SK-N-SH treated with all-trans-retinoic acid at 6 μM for 48 hours (cell line): ENCODE measurements around the gene C2CD4C.
"Not testable (repeated sequence)": the region's sequence is repeated elsewhere in the genome, so short reads cannot be mapped to it uniquely, and the experiment has no call there.

Source experiments
- ATAC-seq: fragments of 200-7000 bp; cut with Tn5 transposase; 3 replicates; pipeline ENCODE4 v1.9.1; 2020; ENCODE audit warnings: mild to moderate bottlenecking, moderate library complexity
- ARNTL ChIP-seq: fragments of 450-650 bp; formaldehyde crosslinking; IDR thresholded peaks from 2 replicates; pipeline ENCODE4 v1.5.0; 2020; ENCODE audit warnings: low read depth, mild to moderate bottlenecking, moderate library complexity, borderline replicate concordance
- BACH2 ChIP-seq: fragments of 250-450 bp; sonication (Bioruptor Pico); IDR thresholded peaks from 2 replicates; pipeline ENCODE4 v1.9.0; 2021; ENCODE audit warnings: mild to moderate bottlenecking, borderline replicate concordance
- CREB5 ChIP-seq: fragments of 250-450 bp; sonication (Bioruptor Pico); IDR thresholded peaks from 2 replicates; pipeline ENCODE4 v1.5.1; 2020; ENCODE audit warnings: low read depth, mild to moderate bottlenecking, moderate library complexity
- CSDC2 ChIP-seq: fragments of 250-450 bp; sonication (Bioruptor Pico); IDR thresholded peaks from 2 replicates; pipeline ENCODE4 v1.5.0; 2020; ENCODE audit warnings: mild to moderate bottlenecking, moderate library complexity
- CSRNP3 ChIP-seq: fragments of 250-450 bp; sonication (Bioruptor Pico); IDR thresholded peaks from 2 replicates; pipeline ENCODE4 v1.5.1; 2021; ENCODE audit warnings: mild to moderate bottlenecking, moderate library complexity
- ESRRG ChIP-seq: fragments of 250-450 bp; sonication (Bioruptor Pico); IDR thresholded peaks from 2 replicates; pipeline ENCODE4 v1.6.1; 2021; ENCODE audit warnings: mild to moderate bottlenecking
- ISL1 ChIP-seq: fragments of 250-450 bp; sonication (Bioruptor Pico); IDR thresholded peaks from 2 replicates; pipeline ENCODE4 v2.1.2; 2022; ENCODE audit warnings: mild to moderate bottlenecking, moderate library complexity
- PATZ1 ChIP-seq: fragments of 250-450 bp; sonication (Bioruptor Pico); IDR thresholded peaks from 2 replicates; pipeline ENCODE4 v1.8.0; 2020; ENCODE audit warnings: mild to moderate bottlenecking, moderate library complexity, borderline replicate concordance
- PPARA ChIP-seq: fragments of 250-450 bp; sonication (Bioruptor Pico); IDR thresholded peaks from 2 replicates; pipeline ENCODE4 v1.5.0; 2020; ENCODE audit warnings: mild to moderate bottlenecking, borderline replicate concordance
- RARB ChIP-seq: fragments of 250-450 bp; sonication (Bioruptor Pico); IDR thresholded peaks from 2 replicates; pipeline ENCODE4 v1.8.0; 2021; ENCODE audit warnings: mild to moderate bottlenecking, moderate library complexity
- SNAI2 ChIP-seq: fragments of 250-450 bp; sonication (Bioruptor Pico); IDR thresholded peaks from 2 replicates; pipeline ENCODE4 v1.5.0; 2020; ENCODE audit warnings: mild to moderate bottlenecking, moderate library complexity
- TCF4 ChIP-seq: fragments of 250-450 bp; sonication (Bioruptor Pico); IDR thresholded peaks from 2 replicates; pipeline ENCODE4 v1.8.0; 2021; ENCODE audit warnings: mild to moderate bottlenecking, moderate library complexity, borderline replicate concordance
- TOX ChIP-seq: fragments of 250-450 bp; sonication (Bioruptor Pico); IDR thresholded peaks from 2 replicates; pipeline ENCODE4 v1.8.0; 2021; ENCODE audit warnings: mild to moderate bottlenecking, moderate library complexity, borderline replicate concordance
- TSHZ2 ChIP-seq: fragments of 250-450 bp; sonication (Bioruptor Pico); IDR thresholded peaks from 2 replicates; pipeline ENCODE4 v1.5.0; 2020; ENCODE audit warnings: mild to moderate bottlenecking, moderate library complexity
- ZC3H10 ChIP-seq: fragments of 250-450 bp; sonication (Bioruptor Pico); IDR thresholded peaks from 2 replicates; pipeline ENCODE4 v1.5.1; 2021; ENCODE audit warnings: mild to moderate bottlenecking, moderate library complexity
- ZFP3 ChIP-seq: fragments of 250-450 bp; sonication (Bioruptor Pico); IDR thresholded peaks from 2 replicates; pipeline ENCODE4 v1.5.0; 2020; ENCODE audit warnings: mild to moderate bottlenecking, moderate library complexity
- ZFP30 ChIP-seq: fragments of 450-650 bp; formaldehyde crosslinking; IDR thresholded peaks from 2 replicates; pipeline ENCODE4 v1.5.0; 2022; ENCODE audit warnings: mild to moderate bottlenecking, moderate library complexity
- ZNF565 ChIP-seq: fragments of 450-650 bp; formaldehyde crosslinking; conservative IDR thresholded peaks from 2 replicates; pipeline ENCODE4 v1.5.0; 2020; ENCODE audit warnings: low read depth, mild to moderate bottlenecking, moderate library complexity
- ZNF70 ChIP-seq: fragments of 450-650 bp; formaldehyde crosslinking; IDR thresholded peaks from 2 replicates; pipeline ENCODE4 v1.5.0; 2020; ENCODE audit warnings: mild to moderate bottlenecking, moderate library complexity
- ZNF8 ChIP-seq: fragments of 450-650 bp; formaldehyde crosslinking; IDR thresholded peaks from 2 replicates; pipeline ENCODE4 v1.5.0; 2020; ENCODE audit warnings: mild to moderate bottlenecking, moderate library complexity
- TF ChIP-seq, protein P1 (sequence below): fragments of 250-450 bp; sonication (Bioruptor Pico); IDR thresholded peaks from 2 replicates; pipeline ENCODE4 v1.8.0; 2021; ENCODE audit warnings: low read depth, mild to moderate bottlenecking, moderate library complexity, borderline replicate concordance

Gene C2CD4C

GRCh38 chr19:411723-412355 lies 2.9 kb upstream of the C2CD4C start:
- TF ChIP-seq TOX (CRISPR knock-in tag) (no peak), ZFP3 (no peak), TSHZ2 (no peak), SNAI2 (CRISPR knock-in tag) (no peak), CSDC2 (CRISPR knock-in tag) (no peak), ZNF8 (CRISPR knock-in tag) (no peak), TCF4 (CRISPR knock-in tag) (no peak), ZNF70 (CRISPR knock-in tag) (no peak)
- TF ChIP-seq, all 23 proteins: peak for 0
- ATAC-seq: no peak

DNA sequence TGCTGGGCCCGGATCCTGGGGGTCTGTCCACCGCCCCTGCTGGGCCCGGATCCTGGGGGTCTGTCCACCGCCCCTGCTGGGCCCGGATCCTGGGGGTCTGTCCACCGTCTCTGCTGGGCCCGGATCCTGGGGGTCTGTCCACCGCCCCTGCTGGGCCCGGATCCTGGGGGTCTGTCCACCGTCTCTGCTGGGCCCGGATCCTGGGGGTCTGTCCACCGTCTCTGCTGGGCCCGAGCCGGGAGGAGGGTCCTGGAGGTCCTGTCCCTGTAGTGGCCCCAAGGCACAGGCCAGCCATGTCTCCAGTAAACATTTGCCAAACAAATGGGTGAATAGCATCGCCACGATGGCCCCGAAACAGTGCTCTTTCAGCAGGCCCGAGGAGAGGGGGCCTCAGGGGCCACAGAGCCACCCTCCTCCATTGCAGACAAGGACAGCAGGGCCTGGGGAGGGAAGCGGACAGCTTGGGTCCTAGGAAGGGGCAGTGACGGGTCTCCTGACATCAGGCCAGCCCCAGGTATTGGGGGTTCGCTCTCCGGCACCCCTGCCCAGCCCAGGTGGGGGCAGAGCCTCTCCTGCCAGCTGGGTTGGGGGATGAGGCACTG lies 2.3 kb upstream of the C2CD4C start:
- not testable (repeated sequence) for ATAC-seq

- ATAC-seq: no peak; the same call in 2 of the 3 replicates
- TF ChIP-seq ZC3H10 (CRISPR knock-in tag): no peak
- no peak for TF ChIP-seq RARB (CRISPR knock-in tag)
- no peak for TF ChIP-seq ZNF70 (CRISPR knock-in tag)
Observed at GRCh38 chr19:410243-410781, 1.4 kb upstream of the C2CD4C start.

- TF ChIP-seq RARB (CRISPR knock-in tag) (no peak), BACH2 (CRISPR knock-in tag) (no peak), ARNTL (CRISPR knock-in tag) (no peak), CREB5 (no peak), PPARA (CRISPR knock-in tag) (no peak), SNAI2 (CRISPR knock-in tag) (no peak), ISL1 (CRISPR knock-in tag) (no peak), CSRNP3 (CRISPR knock-in tag) (no peak), ZFP3 (no peak), ZFP30 (CRISPR knock-in tag) (no peak), ZC3H10 (CRISPR knock-in tag) (no peak), TCF4 (CRISPR knock-in tag) (no peak), ESRRG (CRISPR knock-in tag) (no peak), ZNF8 (CRISPR knock-in tag) (no peak), PATZ1 (CRISPR knock-in tag) (no peak), ZNF565 (CRISPR knock-in tag) (no peak), TOX (CRISPR knock-in tag) (no peak)
- TF ChIP-seq, protein P1, sequence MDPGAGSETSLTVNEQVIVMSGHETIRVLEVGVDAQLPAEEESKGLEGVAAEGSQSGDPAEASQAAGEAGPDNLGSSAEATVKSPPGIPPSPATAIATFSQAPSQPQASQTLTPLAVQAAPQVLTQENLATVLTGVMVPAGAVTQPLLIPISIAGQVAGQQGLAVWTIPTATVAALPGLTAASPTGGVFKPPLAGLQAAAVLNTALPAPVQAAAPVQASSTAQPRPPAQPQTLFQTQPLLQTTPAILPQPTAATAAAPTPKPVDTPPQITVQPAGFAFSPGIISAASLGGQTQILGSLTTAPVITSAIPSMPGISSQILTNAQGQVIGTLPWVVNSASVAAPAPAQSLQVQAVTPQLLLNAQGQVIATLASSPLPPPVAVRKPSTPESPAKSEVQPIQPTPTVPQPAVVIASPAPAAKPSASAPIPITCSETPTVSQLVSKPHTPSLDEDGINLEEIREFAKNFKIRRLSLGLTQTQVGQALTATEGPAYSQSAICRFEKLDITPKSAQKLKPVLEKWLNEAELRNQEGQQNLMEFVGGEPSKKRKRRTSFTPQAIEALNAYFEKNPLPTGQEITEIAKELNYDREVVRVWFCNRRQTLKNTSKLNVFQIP (CRISPR knock-in tag): no peak
- TF ChIP-seq, all 23 proteins: peak for 0
- peak; percentile 31 for ATAC-seq
Observed at GRCh38 chr19:409516-410242, 732 bp upstream of the C2CD4C start.
